Loucy (cell line): ENCODE data around the gene TM9SF2.

Experiments used
- H2AFZ ChIP-seq: fragments of 200-600 bp; sonication (generic); 2 replicates; pipeline ENCODE4 v1.6.0; 2016; ENCODE audit warnings: antibody characterized with exemption, mild to moderate bottlenecking, low read length, moderate library complexity
- H3F3A ChIP-seq: fragments of 200-600 bp; 2 replicates; pipeline ENCODE4 v1.6.0; 2016; ENCODE audit warnings: antibody characterized with exemption, low read depth, mild to moderate bottlenecking
- H3K27me3 ChIP-seq: fragments of 200-600 bp; sonication (generic); 2 replicates; pipeline ENCODE4 v1.6.1; 2014; ENCODE audit warnings: low read length, mild to moderate bottlenecking; ENCODE audit not compliant: insufficient read depth, poor library complexity, severe bottlenecking
- H3K36me3 ChIP-seq: fragments of 200-600 bp; sonication (generic); 2 replicates; pipeline ENCODE4 v1.6.1; 2016; ENCODE audit warnings: low read length; ENCODE audit not compliant: insufficient read depth
- H3K4me1 ChIP-seq: fragments of 200-600 bp; sonication (generic); 2 replicates; pipeline ENCODE4 v1.5.1; 2014; ENCODE audit warnings: low read length, mild to moderate bottlenecking; ENCODE audit not compliant: insufficient read depth, poor library complexity, severe bottlenecking
- H3K4me2 ChIP-seq: fragments of 200-600 bp; sonication (generic); 2 replicates; pipeline ENCODE4 v1.6.0; 2014; ENCODE audit warnings: antibody characterized with exemption, low read length, low read depth, mild to moderate bottlenecking; ENCODE audit not compliant: poor library complexity, severe bottlenecking
- H3K4me3 ChIP-seq: fragments of 200-600 bp; sonication (generic); 2 replicates; pipeline ENCODE4 v1.5.1; 2014; ENCODE audit warnings: low read length, mild to moderate bottlenecking, mixed read lengths; ENCODE audit not compliant: poor library complexity, severe bottlenecking
- H3K79me2 ChIP-seq: fragments of 200-600 bp; sonication (generic); 2 replicates; pipeline ENCODE4 v1.6.1; 2014; ENCODE audit warnings: low read length; ENCODE audit not compliant: insufficient read depth
- H3K9ac ChIP-seq: fragments of 200-600 bp; sonication (generic); 2 replicates; pipeline ENCODE4 v1.6.0; 2014; ENCODE audit warnings: mild to moderate bottlenecking, low read depth, low read length, moderate library complexity; ENCODE audit not compliant: poor library complexity, severe bottlenecking
- H3K9me2 ChIP-seq: fragments of 200-600 bp; sonication (generic); replicated peaks from 2 replicates; pipeline ENCODE4 v1.6.1; 2016; ENCODE audit warnings: low read depth, low read length, mixed read lengths
- H3K9me3 ChIP-seq: fragments of 200-600 bp; sonication (generic); 2 replicates; pipeline ENCODE4 v1.6.1; 2014; ENCODE audit warnings: mild to moderate bottlenecking, antibody characterized with exemption, low read length, low read depth; ENCODE audit not compliant: insufficient read depth
- H4K20me1 ChIP-seq: fragments of 200-600 bp; sonication (generic); 2 replicates; pipeline ENCODE4 v1.6.0; 2014; ENCODE audit warnings: antibody characterized with exemption, low read length, mild to moderate bottlenecking; ENCODE audit not compliant: insufficient read depth, poor library complexity, severe bottlenecking
- EZH2phosphoT487 ChIP-seq: fragments of 200-600 bp; IDR thresholded peaks from 2 replicates; pipeline ENCODE4 v1.6.1; 2018; ENCODE audit warnings: antibody characterized with exemption, mild to moderate bottlenecking, moderate library complexity, borderline replicate concordance
- TF ChIP-seq, protein P1 (sequence below): fragments of 200-600 bp; sonication (generic); conservative IDR thresholded peaks from 2 replicates; pipeline ENCODE4 v1.5.1; 2014; ENCODE audit warnings: mild to moderate bottlenecking, antibody characterized with exemption, low read length

TM9SF2 gene

DNA sequence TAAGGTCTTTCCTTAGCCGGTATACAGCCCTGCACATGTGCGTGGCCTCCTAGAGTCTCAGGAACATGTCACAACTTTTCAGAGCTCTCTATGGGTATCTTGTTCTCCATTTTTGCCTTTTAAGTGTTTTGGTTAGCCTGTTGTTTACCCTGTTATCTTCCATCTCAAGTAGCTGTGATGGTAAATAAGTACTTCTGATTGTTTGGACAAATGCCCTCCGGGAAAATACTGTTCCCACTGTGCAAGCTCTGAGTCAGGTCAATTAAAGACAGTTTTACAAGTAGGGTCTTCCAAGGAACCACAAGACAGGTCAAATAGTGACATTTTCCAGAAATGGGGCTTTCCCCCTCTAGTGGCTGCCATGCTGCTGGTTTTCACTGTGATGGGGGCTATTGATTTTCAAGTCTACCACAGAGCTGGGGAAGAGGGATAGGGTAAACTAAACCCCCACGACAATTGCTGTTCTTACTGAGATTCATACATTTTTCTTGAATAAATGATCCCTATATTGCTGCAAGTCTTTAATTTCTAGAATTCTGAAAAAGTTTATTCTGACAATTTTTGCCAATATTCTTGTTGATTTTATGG is 109.5 kb downstream of the TM9SF2 start:
- Histone ChIP-seq H3K79me2 (no peaks in the 10 kb centered on the region), H3K4me2 (peak overlapping the region; percentile 8), H3K9me2 (no peaks in the 10 kb centered on the region), H3K4me3 (no peak overlapping the region), H2AFZ (no peak overlapping the region), H3K9me3 (no peaks in the 10 kb centered on the region), H4K20me1 (no peaks in the 10 kb centered on the region), H3K4me1 (peaks cover 17% of the 10 kb centered on the region), H3K27me3 (no peaks in the 10 kb centered on the region), H3K36me3 (no peaks in the 10 kb centered on the region), H3K9ac (no peak overlapping the region), H3F3A (no peaks in the 10 kb centered on the region)
- TF ChIP-seq, protein P1, sequence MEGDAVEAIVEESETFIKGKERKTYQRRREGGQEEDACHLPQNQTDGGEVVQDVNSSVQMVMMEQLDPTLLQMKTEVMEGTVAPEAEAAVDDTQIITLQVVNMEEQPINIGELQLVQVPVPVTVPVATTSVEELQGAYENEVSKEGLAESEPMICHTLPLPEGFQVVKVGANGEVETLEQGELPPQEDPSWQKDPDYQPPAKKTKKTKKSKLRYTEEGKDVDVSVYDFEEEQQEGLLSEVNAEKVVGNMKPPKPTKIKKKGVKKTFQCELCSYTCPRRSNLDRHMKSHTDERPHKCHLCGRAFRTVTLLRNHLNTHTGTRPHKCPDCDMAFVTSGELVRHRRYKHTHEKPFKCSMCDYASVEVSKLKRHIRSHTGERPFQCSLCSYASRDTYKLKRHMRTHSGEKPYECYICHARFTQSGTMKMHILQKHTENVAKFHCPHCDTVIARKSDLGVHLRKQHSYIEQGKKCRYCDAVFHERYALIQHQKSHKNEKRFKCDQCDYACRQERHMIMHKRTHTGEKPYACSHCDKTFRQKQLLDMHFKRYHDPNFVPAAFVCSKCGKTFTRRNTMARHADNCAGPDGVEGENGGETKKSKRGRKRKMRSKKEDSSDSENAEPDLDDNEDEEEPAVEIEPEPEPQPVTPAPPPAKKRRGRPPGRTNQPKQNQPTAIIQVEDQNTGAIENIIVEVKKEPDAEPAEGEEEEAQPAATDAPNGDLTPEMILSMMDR: peak; percentile 51
- TF ChIP-seq EZH2phosphoT487: no peak
